ENCODE results near the gene MTHFD1L. TPM values are rescaled to one million over a fixed set of nuclear protein-coding genes. Genes with fewer than 3 reads are reported as not detected.
"Not testable (repeated sequence)": the region's sequence is repeated elsewhere in the genome, so short reads cannot be mapped to it uniquely, and the experiment has no call there.

Gene MTHFD1L
- total RNA-seq, 2 donors from 2014 or later, result 45.3 to 53.4 TPM

- intact Hi-C loops (cut with DNase I), result loop anchor here in 1 of 2 donors (1.0 kb wide), 1 partner anchor 18 kb away; no protein-coding TSS in a partner anchor
- no peak for DNase-seq (ENCODE audit: low spot score)
Measured at GRCh38 chr6:151093706-151094105, 228.2 kb downstream of the MTHFD1L start.

DNA sequence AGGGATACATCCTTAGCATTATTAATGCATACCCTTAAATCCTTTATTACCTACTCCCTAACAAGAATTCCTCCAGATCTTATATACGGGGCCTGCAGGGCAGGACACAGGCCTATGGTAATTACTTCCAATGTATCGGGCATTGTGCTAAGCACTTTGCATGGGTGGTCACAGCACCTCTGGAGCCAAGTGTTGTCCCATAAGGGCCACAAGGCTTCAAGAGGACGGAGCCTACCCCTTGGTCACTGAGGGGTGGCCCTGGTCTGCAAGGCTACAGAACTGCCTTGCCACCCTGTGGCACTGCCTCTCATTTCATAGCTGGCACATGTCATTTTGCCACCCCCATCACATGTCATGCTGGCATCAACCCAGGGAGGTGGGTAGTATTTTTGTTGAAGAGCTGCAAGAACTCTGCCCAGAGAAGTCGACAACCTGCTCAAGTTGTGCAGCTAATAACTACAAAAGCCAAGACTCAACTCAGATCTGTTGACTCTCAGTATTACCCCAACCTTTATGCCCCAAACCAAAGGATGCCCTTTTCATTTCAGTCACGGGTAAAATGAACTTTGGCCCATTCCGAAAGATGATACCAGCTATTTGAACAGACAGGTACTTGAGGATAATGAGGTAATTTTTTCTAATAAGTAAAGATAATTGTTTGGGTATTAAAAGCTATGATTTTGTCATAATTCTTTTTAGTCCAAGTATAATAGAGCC, 230.2 kb downstream of the MTHFD1L start:
- intact Hi-C loops (cut with DNase I), result no loop called here
- no peak for DNase-seq (ENCODE audit: low spot score)

- no peak for DNase-seq (ENCODE audit: low spot score)
- intact Hi-C loops (cut with DNase I), result no loop called here
Measured at GRCh38 chr6:151096255-151096612, 230.7 kb downstream of the MTHFD1L start.

GRCh38 chr6:151096691-151097606, 231.4 kb downstream of the MTHFD1L start:
- intact Hi-C loops (cut with DNase I), result no loop called here

DNA sequence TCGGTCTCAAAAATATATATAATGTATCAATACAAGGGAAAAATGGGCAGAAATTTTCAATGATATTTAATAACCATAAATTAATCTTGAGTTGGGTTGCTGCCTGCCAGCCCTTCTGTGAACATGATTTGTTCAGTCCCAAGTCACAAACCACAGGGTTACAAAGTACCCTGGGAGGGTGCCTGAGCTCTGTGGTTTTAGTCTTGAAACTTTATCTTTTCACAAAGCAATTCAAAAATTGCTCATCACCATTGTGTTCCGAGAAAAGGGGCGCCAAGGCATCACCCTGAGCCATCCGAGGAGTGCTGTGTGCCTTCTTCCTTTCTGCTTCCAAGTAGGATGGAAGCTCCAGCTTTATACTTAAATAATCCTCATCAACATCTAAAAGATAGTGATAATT, 232.7 kb downstream of the MTHFD1L start:
- DNase-seq (ENCODE audit: low spot score), result no peak
- intact Hi-C loops (cut with DNase I), result no loop called here

More at GRCh38 chr6:151096691-151097606, 231.4 kb downstream of the MTHFD1L start:
- no peak for DNase-seq (ENCODE audit: low spot score)

DNA sequence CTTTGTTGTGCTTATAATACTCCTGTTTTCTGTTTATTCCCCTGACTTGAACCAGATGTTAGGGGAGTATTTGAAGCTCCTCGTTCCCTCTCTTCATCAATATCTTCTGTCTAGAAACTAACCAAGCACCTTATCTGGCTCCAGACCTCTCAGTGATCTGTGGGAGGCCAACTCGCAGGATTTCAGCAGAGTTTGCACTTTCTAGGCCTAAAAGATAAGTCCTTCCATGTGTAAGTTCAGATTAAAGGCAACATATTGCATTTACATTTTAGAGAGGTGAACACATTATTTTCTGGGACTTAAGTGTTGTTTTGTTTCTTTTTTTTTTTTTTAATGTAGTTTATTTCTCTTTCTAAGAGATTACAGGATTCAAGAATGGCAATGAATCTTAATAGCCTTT, 234.8 kb downstream of the MTHFD1L start:
- intact Hi-C loops (cut with DNase I), result loop anchor here in 1 of 2 donors (10.0 kb wide), 1 partner anchor 124 kb away; no protein-coding TSS in a partner anchor
- no peak for DNase-seq (ENCODE audit: low spot score)

DNA sequence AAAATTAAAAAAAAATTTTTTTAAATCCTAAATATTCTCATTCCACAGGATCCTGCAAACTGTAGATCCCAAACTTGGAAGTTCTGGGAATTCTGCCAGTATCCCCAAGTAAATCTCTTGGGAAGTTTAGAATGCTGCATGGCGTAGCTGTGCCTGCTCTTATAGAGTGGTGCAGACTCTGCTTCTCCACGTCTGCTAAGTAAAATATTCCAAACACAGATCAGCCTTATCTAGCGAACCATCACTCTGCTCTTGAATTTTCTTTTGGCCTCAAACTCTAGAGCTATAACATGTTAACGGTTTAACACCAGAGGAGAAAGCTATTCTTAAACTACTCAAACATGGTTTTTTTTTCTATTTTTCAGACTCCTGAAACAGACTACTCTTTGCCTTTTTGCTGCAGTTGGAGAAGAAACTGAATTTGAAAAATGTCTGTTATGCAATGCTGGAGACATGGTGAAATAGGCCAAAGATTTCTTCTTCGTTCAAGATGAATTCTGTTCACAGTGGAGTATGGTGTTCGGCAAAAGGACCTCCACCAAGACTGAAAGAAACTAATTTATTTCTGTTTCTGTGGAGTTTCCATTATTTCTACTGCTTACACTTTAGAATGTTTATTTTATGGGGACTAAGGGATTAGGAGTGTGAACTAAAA, 235.8 kb downstream of the MTHFD1L start:
- no peak for DNase-seq (ENCODE audit: low spot score)
- intact Hi-C loops (cut with DNase I), result loop anchor here in 1 of 2 donors (10.0 kb wide), 1 partner anchor 124 kb away; no protein-coding TSS in a partner anchor

DNA sequence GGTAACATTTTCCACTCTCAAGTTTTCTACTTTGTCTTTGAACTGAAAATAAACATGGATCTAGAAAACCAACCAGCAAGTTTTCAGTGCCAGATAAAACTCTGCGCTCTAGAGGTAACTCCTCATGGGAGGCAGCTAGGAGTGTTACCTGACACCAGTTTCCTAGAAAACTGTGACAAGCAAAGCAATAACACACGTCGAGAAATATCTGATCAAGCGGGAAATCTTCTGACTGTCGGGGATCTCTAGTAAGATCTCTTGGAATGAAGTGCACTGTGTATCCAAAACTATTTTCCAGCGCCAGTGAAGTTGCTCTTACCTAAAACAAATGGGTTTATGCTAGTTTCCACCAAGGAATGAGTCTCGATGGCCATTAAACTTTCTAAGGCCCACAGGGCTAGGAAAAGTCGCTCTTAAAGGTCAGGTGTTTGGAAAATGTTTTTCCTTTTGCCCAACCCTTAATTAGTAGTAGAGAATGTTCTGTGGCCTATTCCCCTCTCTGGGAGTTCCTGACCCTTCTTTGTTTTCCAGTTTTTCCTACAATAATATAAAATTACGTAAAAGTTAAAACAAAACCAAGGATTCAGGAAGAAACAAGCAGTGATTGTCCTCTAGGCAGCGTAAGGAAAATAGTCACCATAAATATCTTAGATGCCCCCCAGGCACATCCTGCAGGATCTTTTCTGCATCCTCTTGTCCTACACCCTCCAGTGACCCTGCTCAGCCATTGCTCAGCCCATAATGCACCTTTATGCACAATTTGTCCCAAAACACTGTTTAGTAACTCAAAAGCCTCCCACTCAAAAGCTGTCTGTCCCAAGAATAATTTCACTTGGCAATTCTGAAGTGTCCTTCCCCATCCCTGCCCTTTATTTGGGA, 236.6 kb downstream of the MTHFD1L start:
- intact Hi-C loops (cut with DNase I), result loop anchor here in 1 of 2 donors (10.0 kb wide), 1 partner anchor 123 kb away; no protein-coding TSS in a partner anchor
- no peak for DNase-seq (ENCODE audit: low spot score)

DNA sequence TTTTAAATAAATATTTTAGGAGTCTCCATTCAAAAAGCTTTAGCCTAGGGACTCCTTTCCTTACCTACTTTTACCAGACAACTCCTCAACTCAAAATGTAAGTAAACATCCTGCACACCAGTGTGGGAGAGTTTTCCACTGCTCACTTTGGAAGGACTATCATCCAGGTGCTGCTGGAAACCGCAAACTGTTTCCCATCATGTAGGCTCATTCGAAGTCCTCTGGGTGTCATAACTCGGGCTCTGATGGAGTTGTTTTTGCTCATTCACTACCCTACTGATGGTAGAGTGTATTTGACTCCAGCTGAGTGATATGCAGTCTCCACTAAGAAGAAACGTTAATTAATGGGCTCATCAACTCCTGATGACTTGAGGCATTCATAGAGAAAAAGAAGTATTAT, 237.8 kb downstream of the MTHFD1L start:
- intact Hi-C loops (cut with DNase I), result loop anchor here in 1 of 2 donors (10.0 kb wide), 1 partner anchor 122 kb away; no protein-coding TSS in a partner anchor
- DNase-seq (ENCODE audit: low spot score), result no peak

- DNase-seq (ENCODE audit: low spot score), result no peak
- intact Hi-C loops (cut with DNase I), result loop anchor here in 1 of 2 donors (10.0 kb wide), 1 partner anchor 117 kb away; no protein-coding TSS in a partner anchor
Measured at GRCh38 chr6:151107897-151108427, 242.5 kb downstream of the MTHFD1L start.

DNA sequence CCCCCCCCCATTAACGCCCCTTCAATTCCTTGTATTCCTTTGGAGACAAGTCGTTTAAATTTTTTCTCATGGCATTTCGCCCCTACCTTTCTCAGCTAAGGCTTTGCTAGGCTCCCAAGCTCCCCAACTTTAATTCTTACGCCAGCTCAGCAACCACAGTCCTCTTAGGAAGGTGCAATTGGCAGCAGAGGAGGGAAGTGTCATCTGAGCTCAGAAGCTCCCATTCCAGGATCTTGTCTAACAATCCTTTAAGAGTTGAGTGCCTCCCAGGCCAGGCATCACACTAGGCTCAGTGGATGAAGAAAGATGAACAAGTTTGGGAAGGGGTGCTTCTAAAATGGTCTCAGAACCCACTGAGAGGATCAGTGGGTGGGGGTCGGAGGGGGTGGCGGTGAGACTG, 243.0 kb downstream of the MTHFD1L start:
- no peak for DNase-seq (ENCODE audit: low spot score)
- intact Hi-C loops (cut with DNase I), result loop anchor here in 1 of 2 donors (10.0 kb wide), 1 partner anchor 116 kb away; no protein-coding TSS in a partner anchor

- intact Hi-C loops (cut with DNase I), result loop anchor here in 1 of 2 donors (10.0 kb wide), 1 partner anchor 115 kb away; no protein-coding TSS in a partner anchor
- DNase-seq (ENCODE audit: low spot score), result no peak
Measured at GRCh38 chr6:151109361-151109760, 243.9 kb downstream of the MTHFD1L start.

DNA sequence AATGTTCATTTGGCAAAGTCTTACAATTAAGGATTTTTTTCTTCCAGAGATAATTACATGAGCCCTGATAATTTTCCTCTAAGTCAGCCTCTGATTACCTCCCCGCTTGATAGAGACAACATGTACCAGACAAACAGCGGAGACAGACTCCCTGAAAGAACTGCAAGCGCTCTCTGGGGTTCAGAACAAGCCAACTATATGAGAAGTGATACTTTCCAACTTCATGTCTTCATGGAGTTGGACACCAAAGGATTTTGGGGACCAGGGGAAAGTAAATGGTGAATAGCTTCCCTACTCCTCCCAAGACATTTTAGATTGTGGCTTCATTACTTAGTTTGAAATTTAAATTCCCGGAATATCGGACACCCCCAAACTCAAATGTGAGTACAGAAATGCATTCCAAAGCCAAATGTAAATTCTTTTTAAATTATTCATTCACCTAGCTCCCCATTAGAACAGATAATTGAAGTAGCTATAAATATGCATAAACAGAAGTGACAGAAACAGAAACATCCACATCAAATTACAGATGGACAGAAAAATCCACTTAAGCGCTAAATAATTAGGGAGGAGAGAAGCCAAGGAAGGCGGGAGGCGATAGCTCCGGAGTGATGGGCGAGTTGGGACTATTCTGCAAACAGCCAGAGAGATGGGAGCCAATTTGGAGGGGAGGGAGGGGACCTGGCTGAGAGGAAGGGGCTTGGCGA, 244.5 kb downstream of the MTHFD1L start:
- DNase-seq (ENCODE audit: low spot score), result no peak
- intact Hi-C loops (cut with DNase I), result loop anchor here in 1 of 2 donors (10.0 kb wide), 1 partner anchor 115 kb away; no protein-coding TSS in a partner anchor

- intact Hi-C loops (cut with DNase I), result no loop called here
- no peak for DNase-seq (ENCODE audit: low spot score)
Measured at GRCh38 chr6:151110576-151110905, 245.0 kb downstream of the MTHFD1L start.

DNA sequence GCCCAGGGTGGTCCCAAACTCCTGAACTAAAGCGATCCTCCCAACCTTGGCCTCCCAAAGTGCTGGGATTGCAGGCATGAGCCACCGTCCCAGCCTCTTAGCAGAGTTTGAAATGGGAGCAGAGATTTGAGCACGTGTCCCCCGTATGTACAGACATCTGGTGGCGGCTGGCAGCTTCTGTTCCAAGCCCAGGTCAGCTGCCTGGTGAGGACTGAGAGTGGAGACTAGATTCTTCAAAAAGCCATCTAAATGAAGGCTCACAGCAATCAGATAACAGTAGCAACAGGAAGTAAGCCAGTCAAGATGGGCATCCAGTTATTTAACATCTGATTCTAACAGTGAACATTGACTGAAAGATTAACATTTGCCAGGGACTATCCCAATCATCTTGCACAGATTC, 246.2 kb downstream of the MTHFD1L start:
- intact Hi-C loops (cut with DNase I), result no loop called here
- no peak for DNase-seq (ENCODE audit: low spot score)

DNA sequence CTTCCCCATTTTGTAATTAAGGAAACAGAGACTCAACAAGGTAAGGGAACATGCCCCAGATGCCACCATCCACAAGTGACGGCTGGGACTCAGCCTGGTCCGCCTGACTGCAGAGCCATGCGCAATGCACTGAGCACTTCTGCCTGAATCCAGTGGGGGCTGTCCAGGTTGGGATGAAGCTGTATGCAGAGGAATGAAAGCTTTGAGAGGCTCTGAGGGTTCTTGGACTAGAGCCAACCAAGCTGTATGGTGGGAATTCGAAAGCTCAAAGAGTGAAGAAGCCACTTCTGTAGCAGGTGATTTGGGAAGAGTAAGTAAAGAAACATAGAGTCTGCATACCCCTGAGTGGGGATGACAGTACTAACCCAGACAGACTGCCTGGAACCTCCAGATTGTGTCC, 246.6 kb downstream of the MTHFD1L start:
- intact Hi-C loops (cut with DNase I), result no loop called here
- no peak for DNase-seq (ENCODE audit: low spot score)

DNA sequence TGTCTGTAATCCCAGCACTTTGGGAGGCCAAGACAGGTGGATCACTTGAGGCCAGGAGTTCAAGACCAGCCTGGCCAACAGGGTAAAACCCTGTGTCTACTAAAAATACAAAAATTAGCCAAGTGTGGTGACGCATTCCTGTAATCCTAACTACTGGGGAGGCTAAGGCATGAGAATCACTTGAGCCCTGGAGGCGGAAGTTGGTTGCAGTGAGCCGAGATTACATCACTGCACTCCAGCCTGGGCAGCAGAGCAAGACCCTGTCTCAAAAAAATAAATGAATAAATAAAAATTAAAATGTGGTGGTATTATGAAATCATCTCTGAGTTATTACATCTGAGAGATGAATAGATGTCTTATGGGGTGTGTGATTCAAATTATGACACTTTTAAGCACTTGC, 247.4 kb downstream of the MTHFD1L start:
- intact Hi-C loops (cut with DNase I); DNase-seq (ENCODE audit: low spot score): not testable (repeated sequence)

DNA sequence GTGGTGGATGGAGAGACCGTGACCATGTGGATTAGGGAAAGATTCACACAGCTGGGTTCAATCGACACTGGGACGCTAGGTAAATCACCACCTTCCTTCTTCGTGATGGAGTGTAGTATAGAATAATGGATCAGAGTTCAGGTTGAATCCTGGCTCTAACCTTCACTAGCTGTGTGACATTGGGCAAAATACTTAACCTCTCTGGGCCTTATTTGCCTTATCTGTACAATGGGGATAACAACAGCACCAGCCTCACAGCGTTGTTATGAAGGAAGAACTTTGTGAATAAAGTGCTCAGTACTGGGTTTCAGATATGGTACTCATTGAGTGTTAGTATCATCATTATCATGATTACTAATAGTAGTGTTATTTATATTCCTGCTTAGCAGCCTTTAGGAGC, 248.1 kb downstream of the MTHFD1L start:
- intact Hi-C loops (cut with DNase I), result no loop called here
- DNase-seq (ENCODE audit: low spot score), result no peak

All from posterior vena cava (tissue), 2 donors.